NCI-H524 treated with DMSO at 0.1 percent for 48 hours (cell line): ENCODE measurements around the gene STBD1.
"Not testable (repeated sequence)": the region's sequence is repeated elsewhere in the genome, so short reads cannot be mapped to it uniquely, and the experiment has no call there.

Source experiments
- DNase-seq: peaks from one replicate; lab custom pipeline; 2025; lab: John Stamatoyannopoulos, UW

Gene STBD1

DNA sequence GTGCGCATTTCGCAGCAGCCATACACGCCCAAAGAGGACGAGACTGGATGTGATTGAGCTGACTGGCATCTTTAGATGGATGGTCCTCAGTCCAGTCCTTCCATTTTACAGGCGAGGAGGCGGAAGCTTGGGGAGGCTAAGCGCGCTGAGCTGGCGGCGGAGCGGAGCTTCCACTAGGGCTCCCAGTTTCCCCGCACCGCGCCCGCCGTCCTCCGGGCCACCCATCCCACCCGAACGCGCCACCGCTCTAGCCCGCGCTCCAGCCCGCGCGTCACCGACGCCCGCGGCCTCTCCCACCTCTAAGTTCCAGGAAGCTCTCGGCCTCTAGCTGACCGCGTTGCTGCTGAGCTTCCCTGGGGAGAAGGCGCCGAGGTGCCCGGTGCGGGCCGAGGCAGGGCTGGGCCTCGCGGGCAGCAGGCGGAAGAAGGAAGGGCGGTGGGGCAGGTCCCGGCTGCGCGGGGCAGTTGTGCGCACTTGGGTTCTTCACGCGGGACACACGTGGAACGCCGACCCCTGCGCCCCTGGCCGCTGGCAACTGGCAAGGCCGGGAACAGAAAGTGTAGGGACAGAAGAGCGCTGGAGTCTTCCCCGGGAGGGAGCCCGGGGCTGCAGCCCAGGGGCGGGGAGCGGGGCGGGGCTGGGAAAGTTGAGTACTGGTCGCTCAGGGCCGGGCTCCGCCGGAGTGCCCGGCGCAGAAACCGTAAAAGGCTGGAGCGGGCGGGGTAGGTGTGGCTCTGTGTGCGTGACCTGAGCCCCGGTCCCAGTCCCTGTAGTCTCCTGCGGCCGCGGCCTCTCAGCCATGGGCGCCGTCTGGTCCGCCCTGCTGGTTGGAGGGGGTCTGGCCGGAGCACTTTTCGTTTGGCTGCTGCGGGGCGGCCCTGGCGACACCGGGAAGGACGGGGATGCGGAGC is at the start of gene STBD1:
STBD1 (plus strand) TSS at position 763 of the 911 bp plus-strand sequence; CDS start at position 800, 37 bp downstream.
- DNase-seq, result no peak

DNA sequence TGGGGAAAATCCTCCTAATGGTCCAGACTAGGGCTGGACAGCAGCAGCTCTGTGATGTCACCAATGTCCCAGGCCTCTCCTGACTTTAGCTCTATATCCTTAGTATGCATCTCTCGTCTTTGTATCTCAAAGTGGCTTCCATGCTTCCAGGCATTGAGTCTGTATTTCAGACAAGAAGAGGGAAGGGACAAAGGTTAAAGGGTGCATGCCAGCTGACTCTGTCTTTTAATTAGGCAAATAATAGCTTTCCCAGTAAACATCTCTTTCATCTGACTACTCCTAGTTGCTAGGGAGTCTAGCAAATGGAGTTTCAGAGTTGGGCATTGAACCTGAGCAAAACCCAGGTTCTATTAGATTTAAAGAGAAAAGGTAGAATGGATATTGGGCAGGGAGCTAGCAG is 49.6 kb upstream of the STBD1 start:
- no peak for DNase-seq

DNA sequence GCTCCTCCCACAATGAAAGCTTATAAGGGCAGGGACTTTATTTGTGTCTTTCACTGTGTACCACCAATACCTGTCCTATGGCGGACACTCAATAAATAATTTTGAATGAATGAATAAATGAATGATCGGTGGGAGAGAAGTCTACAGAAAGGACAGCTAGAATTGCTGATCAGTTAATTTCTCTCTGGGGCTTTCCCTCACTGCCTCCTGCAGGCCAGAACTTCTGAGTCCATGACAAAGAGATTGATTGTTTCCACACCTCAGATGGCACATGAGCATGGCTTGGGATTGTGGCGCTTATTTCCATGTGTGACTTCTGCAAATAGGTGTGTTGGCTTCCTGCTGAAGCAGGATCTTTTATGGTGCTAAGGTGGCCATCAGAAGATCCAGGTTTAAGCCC is 48.7 kb upstream of the STBD1 start:
- DNase-seq, result no peak

DNA sequence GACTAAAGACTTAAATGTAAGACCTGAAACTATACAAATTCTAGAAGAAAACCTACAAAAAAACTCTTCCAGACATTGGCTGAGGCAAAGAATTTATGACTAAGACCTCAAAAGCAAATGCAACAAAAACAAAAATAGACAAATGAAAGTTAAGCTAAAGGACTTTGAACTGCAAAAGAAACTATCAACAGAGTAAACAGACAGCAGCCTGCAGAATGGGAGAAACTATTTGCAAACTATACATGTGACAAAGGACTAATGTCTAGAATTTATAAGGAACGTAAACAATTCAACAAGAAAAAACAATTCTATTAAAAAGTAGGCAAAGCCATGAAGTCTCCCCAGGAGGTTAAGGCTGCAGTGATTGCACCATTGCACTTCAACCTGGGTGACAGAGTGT is 46.0 kb upstream of the STBD1 start:
- no peak for DNase-seq

DNA sequence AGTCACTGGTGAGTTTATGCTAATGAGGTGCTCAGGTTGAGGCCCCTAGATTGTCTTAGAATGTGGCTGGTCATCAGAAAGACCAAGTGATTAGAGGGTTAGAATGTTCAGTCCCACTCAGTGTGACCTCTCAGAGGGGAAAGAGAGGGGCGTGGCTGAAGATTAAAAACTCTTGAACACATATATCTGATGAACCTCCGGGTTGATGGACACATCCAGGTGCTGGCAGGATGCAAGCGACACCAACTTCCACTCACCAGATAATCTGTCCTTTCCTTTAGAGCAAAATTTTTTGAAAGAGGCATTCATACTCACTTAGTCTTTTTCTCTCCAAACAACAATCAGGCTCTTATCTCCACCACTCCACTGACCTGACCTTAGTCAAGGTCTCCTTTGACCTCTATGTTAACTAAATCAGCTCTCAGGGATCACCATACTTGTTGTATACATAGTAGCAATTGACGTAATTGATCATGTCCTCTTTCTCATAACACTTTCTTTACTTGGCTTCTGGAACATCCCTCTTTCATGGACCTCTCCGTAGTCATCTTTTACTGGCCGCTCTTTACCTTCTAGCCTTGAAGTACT is 40.8 kb upstream of the STBD1 start:
- DNase-seq, result no peak

DNA sequence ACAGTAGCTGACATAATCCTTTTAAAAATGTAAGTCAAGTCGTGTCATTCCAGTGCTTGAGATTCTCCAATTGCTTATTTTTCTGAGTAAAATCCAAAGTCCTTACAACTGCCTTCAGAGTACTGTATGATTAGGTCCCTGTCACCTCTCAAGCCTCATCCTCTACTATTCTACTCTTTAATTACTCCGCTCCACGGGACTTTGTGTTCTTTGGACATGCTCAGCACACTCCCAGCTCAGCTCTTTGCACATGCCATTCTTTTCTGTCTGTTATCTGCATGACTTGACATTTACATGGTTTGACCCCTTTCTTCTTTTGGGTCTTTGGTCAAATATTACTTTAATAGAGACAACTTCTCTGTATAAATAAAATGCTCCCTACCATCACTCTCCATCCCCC is 39.9 kb upstream of the STBD1 start:
- DNase-seq, result no peak

DNA sequence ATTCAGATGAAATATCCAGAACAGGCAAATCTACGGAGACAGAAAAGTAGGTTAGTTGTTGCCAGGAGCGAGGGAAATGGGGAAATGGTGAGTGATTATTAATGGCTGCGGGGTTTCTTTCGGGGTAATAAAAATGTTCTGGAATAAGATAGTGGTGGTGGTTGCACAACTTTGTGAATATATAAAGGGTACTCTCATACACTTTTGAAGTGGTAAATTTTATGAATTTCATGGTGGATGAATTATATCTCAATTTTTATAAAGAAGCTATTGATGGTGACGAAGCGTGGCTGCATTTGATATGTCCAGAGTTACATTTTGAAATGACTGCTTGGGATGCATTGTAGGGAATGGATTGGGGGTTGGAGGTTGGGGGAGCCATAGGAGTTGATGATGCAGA is 38.7 kb upstream of the STBD1 start:
- DNase-seq, result no peak

DNA sequence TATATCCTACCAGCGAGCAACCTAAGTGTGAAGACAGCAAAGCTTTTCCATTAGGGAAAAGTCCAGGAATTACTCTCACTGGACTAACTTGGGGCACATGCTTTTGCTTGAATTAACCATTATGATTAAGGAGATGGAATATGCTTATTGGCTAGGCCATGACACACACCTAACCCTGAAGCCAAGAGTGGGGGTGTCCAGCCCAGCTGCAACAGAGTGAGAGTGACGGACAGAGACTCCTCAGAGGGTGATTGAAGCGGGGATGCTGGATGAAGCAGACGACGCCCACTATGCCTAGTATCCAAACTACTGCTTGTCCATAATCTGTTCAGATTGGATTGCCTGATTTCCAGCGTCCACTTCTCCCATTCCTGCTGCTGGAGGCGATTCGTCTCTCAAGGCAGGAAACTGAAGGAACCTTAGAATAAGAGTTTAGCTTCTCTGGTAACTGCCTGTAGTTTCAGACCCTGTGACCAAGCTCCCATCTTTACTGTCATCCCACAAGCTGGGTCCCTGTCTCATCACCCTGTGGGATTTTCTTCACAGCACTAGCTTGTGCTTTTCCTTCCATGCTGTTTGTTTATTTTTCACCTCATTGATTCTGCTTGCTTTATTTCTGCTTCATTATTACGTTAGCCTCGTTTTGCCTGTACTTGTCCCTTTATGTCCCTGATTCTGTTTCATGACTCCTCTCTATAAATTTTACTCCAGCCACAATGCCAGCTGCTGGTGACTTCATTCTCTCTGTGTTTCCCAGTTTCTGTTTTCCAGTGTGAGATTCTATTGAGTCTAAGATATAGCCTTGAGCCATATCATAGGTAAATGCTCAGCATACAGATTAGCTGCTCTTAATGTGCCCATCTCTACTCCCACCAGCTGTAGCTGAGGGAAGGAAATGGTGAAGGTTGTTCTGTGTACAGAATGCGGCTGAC is 36.0 kb upstream of the STBD1 start:
- no peak for DNase-seq

DNA sequence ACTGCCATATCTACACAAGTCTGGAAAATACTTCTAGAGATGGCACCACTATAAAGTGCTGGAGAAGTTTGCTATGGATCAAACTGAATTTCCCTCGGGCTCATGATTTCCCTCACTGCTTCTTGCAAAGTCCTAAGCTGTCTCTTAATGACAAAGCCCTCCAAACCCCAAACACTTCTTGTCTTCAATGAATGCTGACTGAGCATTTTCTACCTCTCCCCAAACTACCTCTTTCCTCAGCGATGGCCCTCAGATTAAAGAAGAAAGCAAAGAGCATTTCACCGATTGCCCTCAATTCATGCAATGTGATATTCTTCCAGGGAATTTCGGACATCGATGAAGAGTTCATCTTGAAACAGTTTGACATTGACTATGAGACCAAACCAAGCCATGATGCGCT is 35.3 kb upstream of the STBD1 start:
- no peak for DNase-seq

DNA sequence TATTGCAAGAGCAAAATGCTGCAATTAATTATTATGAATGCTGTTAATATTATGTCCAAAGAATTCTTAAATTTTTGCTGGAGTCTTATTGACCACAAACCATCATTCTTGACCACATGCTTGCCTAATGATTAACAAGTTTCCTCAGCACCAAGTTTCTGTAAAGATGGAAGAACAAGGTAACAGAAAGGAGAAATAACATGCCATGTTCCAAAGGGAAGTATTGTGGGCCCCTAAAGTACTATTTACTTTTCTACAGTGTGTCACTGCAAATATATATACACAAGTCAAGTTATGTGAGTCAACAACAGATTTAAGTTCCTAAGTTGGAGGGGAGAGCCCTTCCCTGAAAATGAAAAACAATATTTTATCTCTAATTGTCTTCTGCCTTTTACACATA is 34.5 kb upstream of the STBD1 start:
- no peak for DNase-seq

DNA sequence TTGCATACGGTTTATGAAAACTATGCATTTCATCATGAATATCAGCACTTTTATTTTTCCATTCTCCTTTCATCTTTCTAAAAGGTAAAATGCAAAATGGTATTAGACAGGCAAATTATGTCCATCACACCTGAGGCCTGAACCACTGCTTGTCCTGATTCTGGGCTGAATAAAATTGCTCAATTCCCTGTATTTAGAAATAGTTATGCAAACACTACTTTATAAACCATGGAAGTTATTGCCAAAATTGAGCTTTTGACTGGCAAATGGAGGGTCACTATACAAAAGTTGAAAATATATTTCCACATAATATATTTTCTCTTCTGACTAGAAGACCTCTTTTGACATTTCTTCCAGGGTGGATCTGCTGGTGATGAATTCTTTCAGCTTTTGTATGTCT is 34.0 kb upstream of the STBD1 start:
- DNase-seq, result no peak

DNA sequence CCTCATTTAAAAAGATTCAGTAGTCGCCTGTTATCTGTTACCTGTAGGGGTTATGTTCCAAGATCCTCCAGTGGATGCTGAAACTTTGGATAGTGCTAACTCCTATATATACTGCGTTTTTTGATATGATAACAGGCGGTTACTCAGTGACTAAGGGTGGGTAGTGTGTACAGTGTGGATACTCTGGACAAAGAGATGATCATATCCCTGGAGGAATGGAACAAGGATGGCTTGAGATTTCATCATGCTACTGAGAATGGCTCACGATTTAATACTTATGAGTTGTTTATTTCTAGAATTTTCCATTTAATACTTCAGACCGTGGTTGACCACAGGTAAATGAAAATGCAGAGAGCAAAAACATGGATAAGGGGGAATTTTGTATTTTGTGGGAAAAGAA is 33.5 kb upstream of the STBD1 start:
- no peak for DNase-seq

DNA sequence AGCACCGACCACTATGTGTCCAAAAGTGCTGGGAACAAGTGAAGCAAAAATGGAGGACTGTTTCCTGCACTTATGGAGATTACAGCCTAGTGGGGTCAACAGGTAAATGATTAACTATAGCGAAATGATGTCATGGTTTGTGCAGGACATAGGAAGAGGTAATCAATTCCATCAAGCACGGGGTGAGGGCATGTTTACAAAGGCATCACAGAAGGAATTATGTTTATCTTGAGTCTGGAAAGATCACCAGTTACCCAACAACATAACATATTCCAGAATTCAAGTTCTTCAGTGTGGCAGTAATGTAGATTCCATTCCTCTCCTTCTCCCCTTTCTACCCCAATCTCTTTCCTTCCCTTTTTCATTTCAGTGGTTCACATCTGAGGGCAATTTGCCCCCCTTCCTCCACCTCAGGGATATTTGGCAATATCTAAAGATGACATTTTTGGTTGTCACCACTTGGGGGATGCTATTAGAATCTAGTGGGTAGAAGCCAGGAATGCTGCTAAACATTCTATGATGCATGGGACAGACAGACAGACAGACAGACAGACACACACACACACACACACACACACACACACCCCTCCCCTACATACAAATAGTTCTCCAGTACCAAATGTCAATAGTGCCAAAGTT is 30.9 kb upstream of the STBD1 start:
- no peak for DNase-seq

DNA sequence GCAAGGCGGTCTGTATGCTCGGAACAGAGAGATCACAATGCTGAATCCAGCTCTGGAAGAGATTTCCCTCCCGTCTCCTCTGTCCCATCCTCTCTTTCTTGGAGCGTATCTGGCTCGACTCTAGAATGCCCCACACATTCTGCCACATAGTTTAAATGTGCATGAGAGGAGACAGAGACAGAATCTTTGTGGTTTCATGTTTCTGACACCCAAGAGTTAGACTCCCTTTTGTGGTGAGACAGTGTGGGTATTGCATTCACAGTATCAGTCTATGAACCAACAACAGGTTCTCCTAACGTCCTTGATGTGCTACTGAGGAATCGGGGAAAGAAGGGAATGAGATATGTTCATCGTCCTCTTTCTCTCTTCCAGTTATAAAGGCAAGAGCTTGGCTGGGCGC is 29.7 kb upstream of the STBD1 start:
- DNase-seq, result no peak

DNA sequence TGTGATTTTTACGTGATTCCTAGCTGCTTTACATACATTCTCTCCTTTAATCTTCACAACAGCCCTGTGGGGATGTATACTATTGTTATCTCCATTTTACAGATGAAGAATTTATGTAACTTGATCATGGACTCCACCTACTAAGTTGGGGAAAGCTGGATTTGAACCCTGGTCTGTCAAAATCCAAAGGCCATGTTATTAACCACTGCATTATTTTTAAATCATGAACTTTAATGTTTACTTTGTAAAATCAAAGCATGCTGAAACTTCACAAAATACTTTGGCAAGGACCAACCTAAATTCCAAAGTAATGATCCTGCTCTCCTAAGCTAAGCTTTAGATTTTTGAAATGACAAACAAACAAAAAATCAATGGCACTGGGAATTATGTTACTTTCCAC is 28.9 kb upstream of the STBD1 start:
- no peak for DNase-seq

DNA sequence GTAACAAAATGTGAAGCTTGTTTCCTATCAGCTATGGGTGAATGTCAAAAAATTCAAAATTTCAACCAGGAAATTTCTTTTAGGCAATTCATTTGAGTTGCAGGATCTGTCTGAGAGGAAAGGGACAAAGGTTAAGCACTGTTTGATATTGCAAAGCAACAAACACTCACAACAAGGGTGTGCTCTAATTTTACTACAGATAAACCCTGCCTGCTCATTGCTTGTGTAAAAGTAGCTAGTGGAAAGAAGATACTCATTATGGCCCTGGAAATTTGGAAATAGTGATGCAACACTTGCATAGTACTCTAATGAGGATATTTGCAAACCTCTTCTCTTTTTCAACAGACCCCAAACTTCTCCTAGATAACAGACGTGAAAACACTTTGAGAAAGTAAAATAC is 27.9 kb upstream of the STBD1 start:
- no peak for DNase-seq

DNA sequence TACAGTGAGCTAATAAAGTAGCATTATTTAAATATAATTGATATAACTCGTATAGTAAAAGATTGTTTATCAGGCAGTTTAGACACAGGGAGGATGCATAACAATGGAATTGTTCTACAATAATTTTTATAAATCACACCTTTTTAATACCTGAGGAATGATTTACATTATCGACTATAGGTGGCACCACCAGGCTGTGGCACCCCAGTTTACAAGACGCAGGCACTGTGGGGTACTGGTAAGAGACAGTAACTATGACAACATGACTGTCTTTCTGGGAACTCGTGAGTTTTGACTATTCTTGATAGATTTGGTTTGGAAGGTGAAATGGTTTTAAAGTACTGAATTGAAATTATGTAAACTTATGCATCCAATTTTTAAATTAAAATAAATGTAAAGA is 27.1 kb upstream of the STBD1 start:
- DNase-seq, result no peak

DNA sequence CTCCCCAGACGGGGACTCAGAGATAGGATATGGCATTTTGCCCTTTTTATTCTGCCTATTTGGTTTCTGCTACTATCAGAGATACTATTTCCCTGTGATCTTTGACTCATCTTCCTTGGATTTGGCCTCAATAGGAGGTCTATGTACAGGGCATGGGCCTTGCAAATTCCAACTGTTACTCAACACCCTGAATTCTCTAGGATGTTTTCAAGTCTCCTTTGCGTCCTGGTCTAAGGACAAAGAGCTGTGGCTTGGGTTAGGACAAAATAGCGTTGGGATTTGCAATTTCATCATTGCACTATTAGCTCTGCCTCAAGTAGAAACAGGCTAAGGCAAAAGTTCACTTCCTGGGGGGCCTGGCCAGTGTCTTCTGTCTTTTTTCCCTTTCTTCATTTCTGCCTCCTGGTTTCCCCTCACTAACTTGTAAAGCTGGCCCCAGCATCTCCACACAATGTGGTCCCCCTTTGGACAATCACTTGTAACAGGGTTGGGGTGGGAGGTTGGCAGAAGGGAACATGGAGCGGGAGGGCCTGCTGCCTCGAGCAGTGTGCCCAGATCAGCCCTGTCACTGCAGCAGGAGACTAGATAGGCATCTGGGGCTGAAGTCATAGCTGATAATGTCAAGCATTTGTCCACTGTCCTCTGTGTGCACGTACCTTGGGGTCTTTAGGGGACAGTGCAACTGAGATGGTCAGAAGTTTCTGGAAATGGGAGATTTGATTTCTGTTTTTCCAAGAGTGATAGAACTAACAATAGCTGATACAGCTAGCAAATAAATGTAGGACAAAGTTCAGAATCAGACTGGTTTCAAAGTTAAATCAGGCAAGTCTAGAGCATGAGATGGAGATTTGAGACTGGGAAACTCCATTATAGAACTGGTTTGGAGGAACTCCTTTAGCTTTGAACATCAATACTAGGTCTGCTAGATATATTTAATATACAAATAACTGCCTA is 25.8 kb upstream of the STBD1 start:
- no peak for DNase-seq

DNA sequence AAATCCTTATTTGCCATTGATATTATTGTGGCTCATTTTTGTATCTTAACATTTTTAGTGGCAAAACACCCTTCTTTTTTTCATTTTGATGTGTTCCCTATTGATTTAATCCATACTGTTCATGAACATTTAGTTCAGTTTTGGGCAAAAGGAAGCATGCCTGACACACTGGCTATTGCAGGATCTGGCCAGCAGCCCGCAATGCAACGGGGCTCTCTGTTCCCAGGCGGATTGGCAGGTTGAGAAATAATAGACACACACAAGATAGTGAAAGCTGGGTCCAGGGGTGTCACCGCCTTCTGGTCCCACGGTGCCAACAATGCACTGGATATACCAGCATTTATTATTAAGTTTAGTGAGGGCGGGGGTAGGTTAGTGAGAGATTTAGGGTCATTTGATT is 24.9 kb upstream of the STBD1 start:
- not testable (repeated sequence) for DNase-seq

DNA sequence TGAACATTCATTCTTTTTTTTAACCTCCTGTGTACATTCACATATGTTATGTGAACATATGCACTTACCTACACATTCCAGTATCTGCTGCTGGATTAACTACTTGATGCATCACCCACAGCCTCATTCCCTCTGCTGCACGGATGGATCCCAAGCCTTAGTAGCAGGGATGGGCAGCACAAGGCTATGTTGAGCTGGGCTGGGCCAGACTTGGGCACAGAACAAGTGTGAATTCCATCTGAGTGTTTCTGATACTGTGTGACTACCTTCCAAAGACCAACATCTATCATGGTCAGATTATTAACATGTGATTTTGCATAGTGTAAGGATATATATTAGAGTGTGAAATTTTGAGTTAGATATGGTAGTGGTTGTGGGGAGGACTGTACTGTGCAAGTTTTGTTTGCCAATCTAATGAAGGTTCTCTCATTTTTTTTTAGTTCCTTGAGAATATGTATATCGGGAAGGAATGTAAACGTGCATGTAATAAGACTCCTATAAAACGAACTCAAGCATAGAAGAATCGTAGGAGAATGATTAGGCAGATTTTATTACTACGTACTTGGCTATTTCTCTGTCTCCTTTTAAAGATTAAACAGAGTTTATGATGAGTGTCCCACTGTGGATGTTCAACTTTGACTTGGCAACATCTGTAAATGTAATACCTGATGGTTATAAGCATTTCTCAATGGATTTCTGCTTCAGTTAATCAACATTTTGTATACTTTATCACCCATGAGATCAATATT is 23.4 kb upstream of the STBD1 start:
- DNase-seq, result no peak
